Neural cell (in vitro differentiated cells): ENCODE results near the gene GRPR. TPM values are rescaled to one million over a fixed set of nuclear protein-coding genes. Genes with fewer than 3 reads are reported as not detected.

ENCODE experiments used
- H2AFZ ChIP-seq: fragments of 200-600, 300-800 bp; sonication (generic), shearing (Covaris generic); 2 replicates; pipeline ENCODE4 v1.6.0; 2014; ENCODE audit warnings: low read depth, mild to moderate bottlenecking, antibody characterized with exemption, low read length, moderate library complexity
- H3F3A ChIP-seq: fragments of 200-600 bp; shearing (Covaris generic); 2 replicates; pipeline ENCODE4 v1.6.1; 2016; ENCODE audit warnings: mild to moderate bottlenecking, moderate library complexity, mixed read lengths, antibody characterized with exemption, low read length; ENCODE audit not compliant: insufficient read depth, poor library complexity, severe bottlenecking
- H3K27ac ChIP-seq: fragments of 200-600, 300-800 bp; sonication (generic), shearing (Covaris generic); 2 replicates; pipeline ENCODE4 v1.5.1; 2014; ENCODE audit warnings: mild to moderate bottlenecking, low read length, moderate library complexity
- H3K27me3 ChIP-seq: fragments of 300-800, 200-600 bp; sonication (generic), shearing (Covaris generic); 2 replicates; pipeline ENCODE4 v1.6.0; 2014; ENCODE audit warnings: mild to moderate bottlenecking, low read depth, low read length, moderate library complexity; ENCODE audit not compliant: insufficient read depth
- H3K36me3 ChIP-seq: fragments of 300-800, 200-600 bp; sonication (generic), shearing (Covaris generic); 2 replicates; pipeline ENCODE4 v1.5.1; 2014; ENCODE audit warnings: mild to moderate bottlenecking, antibody characterized with exemption, low read length, moderate library complexity; ENCODE audit not compliant: insufficient read depth
- H3K4me2 ChIP-seq: fragments of 300-800, 200-600 bp; sonication (generic), shearing (Covaris generic); 2 replicates; pipeline ENCODE4 v1.6.0; 2014; ENCODE audit warnings: mild to moderate bottlenecking, low read length
- H3K4me3 ChIP-seq: fragments of 300-800, 200-600 bp; sonication (generic), shearing (Covaris generic); 2 replicates; pipeline ENCODE4 v1.5.1; 2014; ENCODE audit warnings: mild to moderate bottlenecking, low read length, moderate library complexity
- H3K79me2 ChIP-seq: fragments of 200-600 bp; shearing (Covaris generic); replicated peaks from 2 replicates; pipeline ENCODE4 v1.6.0; 2014; ENCODE audit warnings: mild to moderate bottlenecking, low read length, moderate library complexity; ENCODE audit not compliant: insufficient read depth
- H3K9ac ChIP-seq: fragments of 300-800, 200-600 bp; sonication (generic), shearing (Covaris generic); 2 replicates; pipeline ENCODE4 v1.6.1; 2016; ENCODE audit warnings: mild to moderate bottlenecking, low read length, mixed read lengths
- H3K9me2 ChIP-seq: fragments of 200-600 bp; shearing (Covaris generic); 2 replicates; pipeline ENCODE4 v1.6.1; 2016; ENCODE audit warnings: mild to moderate bottlenecking, low read length, mixed read lengths; ENCODE audit not compliant: insufficient read depth
- H3K9me3 ChIP-seq: fragments of 200-600, 300-800 bp; sonication (generic), shearing (Covaris generic); 2 replicates; pipeline ENCODE4 v1.6.1; 2016; ENCODE audit warnings: mild to moderate bottlenecking, mixed run types, low read length, moderate library complexity, mixed read lengths
- H4K20me1 ChIP-seq: fragments of 200-600 bp; shearing (Covaris generic); 2 replicates; pipeline ENCODE4 v1.6.1; 2016; ENCODE audit warnings: mild to moderate bottlenecking, mixed run types; ENCODE audit not compliant: insufficient read depth
- EP300 ChIP-seq: fragments of 450-650 bp; conservative IDR thresholded peaks from 2 replicates; pipeline ENCODE4 v1.6.1; 2014; ENCODE audit warnings: antibody characterized with exemption, mild to moderate bottlenecking, moderate library complexity; ENCODE audit not compliant: poor library complexity, severe bottlenecking
- EZH2 ChIP-seq: fragments of 200-600, 300-800 bp; shearing (Covaris generic), sonication (generic); IDR thresholded peaks from 2 replicates; pipeline ENCODE4 v1.6.1; 2014; ENCODE audit warnings: antibody characterized with exemption, low read length, borderline replicate concordance, mild to moderate bottlenecking; ENCODE audit not compliant: insufficient read depth, poor library complexity, severe bottlenecking
- MXI1 ChIP-seq: fragments of 450-650 bp; conservative IDR thresholded peaks from 2 replicates; pipeline ENCODE4 v1.6.1; 2014; ENCODE audit warnings: antibody characterized with exemption, mild to moderate bottlenecking; ENCODE audit not compliant: poor library complexity, severe bottlenecking
- POLR2AphosphoS5 ChIP-seq: IDR thresholded peaks from 2 replicates; pipeline ENCODE4 v1.6.1; 2012
- RAD21 ChIP-seq: fragments of 450-650 bp; conservative IDR thresholded peaks from 2 replicates; pipeline ENCODE4 v1.6.1; 2014; ENCODE audit warnings: antibody characterized with exemption, mild to moderate bottlenecking, moderate library complexity
- SMC3 ChIP-seq: fragments of 450-650 bp; conservative IDR thresholded peaks from 2 replicates; pipeline ENCODE4 v1.6.1; 2014; ENCODE audit warnings: antibody characterized with exemption, mild to moderate bottlenecking, moderate library complexity; ENCODE audit not compliant: poor library complexity
- TAF1 ChIP-seq: IDR thresholded peaks from 2 replicates; pipeline ENCODE4 v1.6.1; 2012; ENCODE audit warnings: low read depth
- polyA plus RNA-seq: library from polyadenylated mRNA; depleted of rRNA; stranded (reverse); fragments of >200 nt; gene quantifications from 2 replicates; pipeline ENCODE4 v1.2.3, GENCODE V29; 2014
- TF ChIP-seq, protein P1 (sequence below): IDR thresholded peaks from 2 replicates; pipeline ENCODE4 v1.6.1; 2012; ENCODE audit warnings: borderline replicate concordance
- TF ChIP-seq, protein P2 (sequence below): fragments of 450-650 bp; IDR thresholded peaks from 2 replicates; pipeline ENCODE4 v1.5.1; 2014; ENCODE audit warnings: antibody characterized with exemption, mild to moderate bottlenecking, moderate library complexity; ENCODE audit not compliant: poor library complexity, severe bottlenecking

Gene GRPR
- polyA plus RNA-seq, 1 donor from 2014 or later, result not detected

DNA sequence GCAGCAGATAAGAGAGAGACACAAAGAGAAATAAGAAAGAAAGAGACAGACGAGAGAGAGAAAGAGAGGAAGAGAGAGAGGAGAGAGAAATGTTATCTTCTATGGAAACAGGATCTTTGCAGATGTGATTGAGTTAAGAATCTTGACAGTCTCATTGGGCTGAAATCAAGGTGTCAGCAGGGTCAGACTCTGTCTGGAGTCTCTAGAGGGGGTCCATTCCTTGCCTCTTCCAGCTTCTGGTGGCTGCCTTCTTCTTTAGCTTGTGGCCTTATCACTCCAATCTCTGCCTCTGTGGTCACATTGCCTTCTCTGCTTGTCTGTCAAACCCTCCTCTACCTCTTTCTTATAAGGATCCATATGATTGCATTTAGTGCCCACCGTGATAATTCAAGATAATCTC lies 21.8 kb upstream of the GRPR start:
- Histone ChIP-seq H3K4me3 (no peak overlapping the region), H3K79me2 (no peaks in the 10 kb centered on the region), H3F3A (no peaks in the 10 kb centered on the region), H3K9me2 (no peaks in the 10 kb centered on the region), H3K27ac (no peak overlapping the region), H3K9me3 (no peaks in the 10 kb centered on the region), H3K27me3 (no peaks in the 10 kb centered on the region), H3K9ac (no peak overlapping the region), H4K20me1 (no peaks in the 10 kb centered on the region), H3K36me3 (no peaks in the 10 kb centered on the region), H3K4me2 (no peak overlapping the region), H2AFZ (no peak overlapping the region)
- TF ChIP-seq EP300 (no peak), RAD21 (no peak), TAF1 (no peak), SMC3 (no peak), POLR2AphosphoS5 (no peak), EZH2 (no peak), MXI1 (no peak)
- TF ChIP-seq, protein P1, sequence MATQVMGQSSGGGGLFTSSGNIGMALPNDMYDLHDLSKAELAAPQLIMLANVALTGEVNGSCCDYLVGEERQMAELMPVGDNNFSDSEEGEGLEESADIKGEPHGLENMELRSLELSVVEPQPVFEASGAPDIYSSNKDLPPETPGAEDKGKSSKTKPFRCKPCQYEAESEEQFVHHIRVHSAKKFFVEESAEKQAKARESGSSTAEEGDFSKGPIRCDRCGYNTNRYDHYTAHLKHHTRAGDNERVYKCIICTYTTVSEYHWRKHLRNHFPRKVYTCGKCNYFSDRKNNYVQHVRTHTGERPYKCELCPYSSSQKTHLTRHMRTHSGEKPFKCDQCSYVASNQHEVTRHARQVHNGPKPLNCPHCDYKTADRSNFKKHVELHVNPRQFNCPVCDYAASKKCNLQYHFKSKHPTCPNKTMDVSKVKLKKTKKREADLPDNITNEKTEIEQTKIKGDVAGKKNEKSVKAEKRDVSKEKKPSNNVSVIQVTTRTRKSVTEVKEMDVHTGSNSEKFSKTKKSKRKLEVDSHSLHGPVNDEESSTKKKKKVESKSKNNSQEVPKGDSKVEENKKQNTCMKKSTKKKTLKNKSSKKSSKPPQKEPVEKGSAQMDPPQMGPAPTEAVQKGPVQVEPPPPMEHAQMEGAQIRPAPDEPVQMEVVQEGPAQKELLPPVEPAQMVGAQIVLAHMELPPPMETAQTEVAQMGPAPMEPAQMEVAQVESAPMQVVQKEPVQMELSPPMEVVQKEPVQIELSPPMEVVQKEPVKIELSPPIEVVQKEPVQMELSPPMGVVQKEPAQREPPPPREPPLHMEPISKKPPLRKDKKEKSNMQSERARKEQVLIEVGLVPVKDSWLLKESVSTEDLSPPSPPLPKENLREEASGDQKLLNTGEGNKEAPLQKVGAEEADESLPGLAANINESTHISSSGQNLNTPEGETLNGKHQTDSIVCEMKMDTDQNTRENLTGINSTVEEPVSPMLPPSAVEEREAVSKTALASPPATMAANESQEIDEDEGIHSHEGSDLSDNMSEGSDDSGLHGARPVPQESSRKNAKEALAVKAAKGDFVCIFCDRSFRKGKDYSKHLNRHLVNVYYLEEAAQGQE, result no peak
- TF ChIP-seq, protein P2, sequence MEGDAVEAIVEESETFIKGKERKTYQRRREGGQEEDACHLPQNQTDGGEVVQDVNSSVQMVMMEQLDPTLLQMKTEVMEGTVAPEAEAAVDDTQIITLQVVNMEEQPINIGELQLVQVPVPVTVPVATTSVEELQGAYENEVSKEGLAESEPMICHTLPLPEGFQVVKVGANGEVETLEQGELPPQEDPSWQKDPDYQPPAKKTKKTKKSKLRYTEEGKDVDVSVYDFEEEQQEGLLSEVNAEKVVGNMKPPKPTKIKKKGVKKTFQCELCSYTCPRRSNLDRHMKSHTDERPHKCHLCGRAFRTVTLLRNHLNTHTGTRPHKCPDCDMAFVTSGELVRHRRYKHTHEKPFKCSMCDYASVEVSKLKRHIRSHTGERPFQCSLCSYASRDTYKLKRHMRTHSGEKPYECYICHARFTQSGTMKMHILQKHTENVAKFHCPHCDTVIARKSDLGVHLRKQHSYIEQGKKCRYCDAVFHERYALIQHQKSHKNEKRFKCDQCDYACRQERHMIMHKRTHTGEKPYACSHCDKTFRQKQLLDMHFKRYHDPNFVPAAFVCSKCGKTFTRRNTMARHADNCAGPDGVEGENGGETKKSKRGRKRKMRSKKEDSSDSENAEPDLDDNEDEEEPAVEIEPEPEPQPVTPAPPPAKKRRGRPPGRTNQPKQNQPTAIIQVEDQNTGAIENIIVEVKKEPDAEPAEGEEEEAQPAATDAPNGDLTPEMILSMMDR, result no peak

DNA sequence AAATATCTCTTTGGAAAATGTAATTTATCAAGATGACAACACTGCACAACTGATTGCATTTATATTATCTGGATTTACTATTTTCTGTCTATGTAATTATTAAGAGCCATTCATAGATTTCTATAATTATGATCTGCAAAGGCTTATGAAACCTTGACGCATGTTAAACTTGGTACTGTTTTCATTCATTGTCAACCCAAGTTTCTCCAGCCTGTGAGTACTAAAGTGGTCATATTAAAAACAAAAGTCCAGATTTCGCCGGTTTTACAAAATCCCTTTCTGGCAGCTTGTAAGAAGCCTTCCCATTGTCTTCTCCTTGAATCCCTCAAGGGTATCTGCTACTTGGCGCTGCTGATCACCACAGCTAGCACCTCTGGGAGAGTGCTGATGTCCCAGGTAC lies 19.7 kb upstream of the GRPR start:
- Histone ChIP-seq H3K79me2 (no peaks in the 10 kb centered on the region), H3K36me3 (no peaks in the 10 kb centered on the region), H4K20me1 (no peaks in the 10 kb centered on the region), H3K27me3 (no peaks in the 10 kb centered on the region), H3K9me3 (no peaks in the 10 kb centered on the region), H3K4me2 (no peak overlapping the region), H3K9me2 (no peaks in the 10 kb centered on the region), H3K9ac (no peak overlapping the region), H3F3A (no peaks in the 10 kb centered on the region), H2AFZ (no peak overlapping the region), H3K27ac (no peak overlapping the region), H3K4me3 (no peak overlapping the region)
- TF ChIP-seq MXI1 (no peak), RAD21 (no peak), EZH2 (no peak), EP300 (no peak), TAF1 (no peak), SMC3 (no peak), POLR2AphosphoS5 (no peak)
- TF ChIP-seq, protein P2, result no peak
- TF ChIP-seq, protein P1, result no peak
